Measurements from ENCODE around the gene HEPN1. TPM values are rescaled to one million over a fixed set of nuclear protein-coding genes. Genes with fewer than 3 reads are reported as not detected.

HEPN1 gene
- total RNA-seq, 2 donors from 2014 or later, result not detected

DNA sequence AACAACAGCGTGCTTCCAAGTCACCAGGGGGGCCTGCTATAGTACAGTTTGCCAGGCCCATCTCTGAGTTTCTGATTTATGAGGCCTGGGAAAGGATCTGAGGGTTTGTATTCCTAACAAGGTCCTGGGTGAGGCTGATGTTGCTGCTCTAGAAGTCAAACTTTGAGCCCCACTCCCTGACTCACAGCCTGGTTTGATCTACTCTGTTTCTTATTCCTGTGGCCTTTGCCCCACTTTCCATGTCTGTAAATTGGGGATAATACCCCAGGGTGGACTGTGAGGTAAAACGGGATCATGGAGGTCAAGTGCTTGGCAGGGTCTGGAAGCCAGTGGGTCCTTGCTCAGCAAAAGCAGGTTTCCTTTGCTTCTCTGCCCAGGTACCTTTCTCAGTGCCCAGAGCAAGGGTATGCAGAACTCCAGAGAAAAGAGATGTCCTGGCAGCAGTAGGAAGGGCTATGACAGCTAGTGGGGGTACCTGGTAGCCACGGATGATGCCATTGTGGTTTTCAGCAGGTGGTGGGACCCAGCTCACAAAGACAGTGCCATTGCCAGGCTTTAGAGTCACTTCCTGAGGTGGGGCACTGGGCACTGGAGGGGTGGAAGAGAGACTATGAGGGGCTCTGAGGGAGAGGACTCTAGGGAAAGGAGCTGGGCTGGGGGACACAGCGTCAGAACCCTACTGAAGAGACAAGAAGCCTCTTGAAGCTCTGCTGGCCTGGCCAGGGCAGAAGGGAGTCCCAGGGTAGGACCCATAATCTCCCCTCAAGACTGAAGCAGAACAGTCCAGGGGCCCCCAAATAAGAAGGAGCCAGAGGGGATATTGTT is 24.2 kb upstream of the HEPN1 start:
- Histone ChIP-seq H3K9ac (ENCODE audit: low read depth in 2 of 2, low read length in 2 of 2) (no peak overlapping the region), H3K36me3 (no peaks in the 10 kb centered on the region), H3K27ac (no peak overlapping the region), H3K4me1 (no peaks in the 10 kb centered on the region), H3K9me3 (no peaks in the 10 kb centered on the region), H3K27me3 (no peaks in the 10 kb centered on the region), H3K4me3 (no peak overlapping the region)
- TF ChIP-seq, protein P1, sequence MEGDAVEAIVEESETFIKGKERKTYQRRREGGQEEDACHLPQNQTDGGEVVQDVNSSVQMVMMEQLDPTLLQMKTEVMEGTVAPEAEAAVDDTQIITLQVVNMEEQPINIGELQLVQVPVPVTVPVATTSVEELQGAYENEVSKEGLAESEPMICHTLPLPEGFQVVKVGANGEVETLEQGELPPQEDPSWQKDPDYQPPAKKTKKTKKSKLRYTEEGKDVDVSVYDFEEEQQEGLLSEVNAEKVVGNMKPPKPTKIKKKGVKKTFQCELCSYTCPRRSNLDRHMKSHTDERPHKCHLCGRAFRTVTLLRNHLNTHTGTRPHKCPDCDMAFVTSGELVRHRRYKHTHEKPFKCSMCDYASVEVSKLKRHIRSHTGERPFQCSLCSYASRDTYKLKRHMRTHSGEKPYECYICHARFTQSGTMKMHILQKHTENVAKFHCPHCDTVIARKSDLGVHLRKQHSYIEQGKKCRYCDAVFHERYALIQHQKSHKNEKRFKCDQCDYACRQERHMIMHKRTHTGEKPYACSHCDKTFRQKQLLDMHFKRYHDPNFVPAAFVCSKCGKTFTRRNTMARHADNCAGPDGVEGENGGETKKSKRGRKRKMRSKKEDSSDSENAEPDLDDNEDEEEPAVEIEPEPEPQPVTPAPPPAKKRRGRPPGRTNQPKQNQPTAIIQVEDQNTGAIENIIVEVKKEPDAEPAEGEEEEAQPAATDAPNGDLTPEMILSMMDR (IDR thresholded peaks at IDR 0.05), result no peak
- intact Hi-C loops (cut with DNase I), result no loop called here
- no peak for DNase-seq

DNA sequence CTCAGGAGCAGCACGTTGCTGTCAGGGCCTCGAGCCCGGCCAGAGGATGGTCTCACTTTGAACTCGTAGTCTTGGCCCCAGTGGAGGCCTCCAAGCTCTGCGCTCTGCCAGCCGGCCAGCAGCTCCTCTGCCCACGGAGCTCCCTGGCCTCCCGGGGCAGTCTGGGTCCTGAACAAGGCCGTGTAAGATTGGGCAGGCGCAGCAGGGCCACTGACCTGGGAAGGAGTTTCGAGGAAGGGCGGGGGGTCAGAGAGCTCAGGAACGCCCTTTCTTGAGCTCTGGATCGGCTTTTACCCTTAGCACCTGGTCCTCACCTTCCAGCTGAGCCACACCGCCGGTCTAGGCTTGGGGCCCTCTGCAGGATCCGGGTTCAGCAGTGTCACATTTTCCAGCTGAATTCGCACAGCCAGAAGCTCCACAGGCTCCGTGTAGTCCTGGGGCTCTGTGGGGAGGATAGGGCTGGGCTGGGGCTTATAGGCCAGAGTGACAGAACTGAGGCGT is 23.5 kb upstream of the HEPN1 start:
- H3K9me3 ChIP-seq, result no peaks in the 10 kb centered on the region
- no peaks in the 10 kb centered on the region for H3K27me3 ChIP-seq
- DNase-seq, result no peak
- H3K36me3 ChIP-seq, result no peaks in the 10 kb centered on the region
- TF ChIP-seq, protein P1 (IDR thresholded peaks at IDR 0.05), result no peak
- no peak overlapping the region for H3K27ac ChIP-seq
- H3K4me3 ChIP-seq, result no peak overlapping the region
- no peak overlapping the region for H3K9ac ChIP-seq (ENCODE audit: low read depth in 2 of 2, low read length in 2 of 2)
- no peaks in the 10 kb centered on the region for H3K4me1 ChIP-seq
- intact Hi-C loops (cut with DNase I), result no loop called here

DNA sequence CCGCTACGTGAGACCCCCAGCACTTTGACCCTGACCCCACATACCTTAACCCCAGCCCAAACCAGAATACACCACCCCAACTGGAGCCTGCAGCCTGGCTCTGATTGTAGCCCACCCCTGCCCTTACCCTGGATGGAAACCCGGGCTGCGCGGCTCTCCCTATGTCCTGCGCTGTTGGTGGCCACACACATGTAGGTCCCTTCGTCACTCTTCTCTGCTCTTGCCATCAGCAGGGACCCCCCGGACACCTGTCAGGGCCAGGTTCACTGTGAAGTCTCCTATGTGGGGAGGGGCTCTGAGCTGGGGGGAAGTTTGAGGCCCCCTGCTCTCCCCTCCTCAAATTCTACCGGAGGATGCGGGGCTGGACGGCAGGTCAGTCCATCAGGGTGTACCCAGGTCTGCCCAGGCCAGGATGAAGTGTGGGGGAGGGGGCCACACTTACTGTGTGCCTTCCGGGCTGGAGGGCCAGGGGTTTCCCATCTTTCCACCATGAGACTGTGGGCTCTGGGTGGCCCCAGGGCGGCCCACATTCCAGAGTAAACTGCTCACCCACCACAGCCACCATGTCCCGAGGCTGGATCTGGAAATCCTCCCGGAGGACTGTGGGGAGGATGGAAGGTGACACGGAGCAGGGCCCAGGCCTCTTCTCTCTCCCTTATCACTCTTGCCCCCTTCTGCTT is 22.8 kb upstream of the HEPN1 start:
- Histone ChIP-seq H3K27ac (peak overlapping the region; percentile 12), H3K4me3 (no peak overlapping the region), H3K9me3 (no peaks in the 10 kb centered on the region), H3K9ac (ENCODE audit: low read depth in 2 of 2, low read length in 2 of 2) (no peak overlapping the region), H3K4me1 (no peaks in the 10 kb centered on the region), H3K36me3 (no peaks in the 10 kb centered on the region), H3K27me3 (no peaks in the 10 kb centered on the region)
- intact Hi-C loops (cut with DNase I), result no loop called here
- no peak for DNase-seq
- TF ChIP-seq, protein P1 (IDR thresholded peaks at IDR 0.05), result no peak

DNA sequence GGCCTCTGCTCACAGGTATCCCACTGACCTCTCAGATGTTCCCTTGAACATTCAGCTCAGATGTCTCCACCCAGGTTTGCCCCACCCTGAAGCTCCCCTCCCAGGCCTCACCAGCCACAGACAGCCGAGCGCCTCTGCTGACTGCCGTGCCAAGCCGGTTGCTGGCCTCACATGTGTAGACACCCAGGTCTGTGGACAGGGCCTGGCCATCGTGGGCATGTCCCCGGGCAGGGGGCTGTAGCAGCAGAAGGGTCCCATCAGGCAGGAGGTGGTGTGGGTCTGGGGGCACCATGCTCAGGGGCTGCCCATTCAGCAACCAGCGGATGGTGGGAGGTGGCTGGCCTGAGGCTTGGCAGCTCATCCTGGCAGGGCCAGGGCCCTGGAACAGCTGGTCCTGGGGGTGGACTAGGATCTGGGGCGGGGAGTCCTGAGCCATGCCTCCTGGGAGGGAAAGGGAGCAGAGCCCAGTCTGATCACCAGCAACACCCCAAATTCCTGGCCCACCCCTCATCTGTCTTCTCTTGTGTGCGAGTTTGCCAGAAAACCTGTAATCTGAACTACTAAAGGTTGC is 22.1 kb upstream of the HEPN1 start:
- no peaks in the 10 kb centered on the region for H3K27me3 ChIP-seq
- no peak overlapping the region for H3K4me3 ChIP-seq
- no peaks in the 10 kb centered on the region for H3K36me3 ChIP-seq
- no peaks in the 10 kb centered on the region for H3K9me3 ChIP-seq
- no peaks in the 10 kb centered on the region for H3K4me1 ChIP-seq
- TF ChIP-seq, protein P1 (IDR thresholded peaks at IDR 0.05), result no peak
- intact Hi-C loops (cut with DNase I), result no loop called here
- peak overlapping the region; percentile 12 for H3K27ac ChIP-seq
- H3K9ac ChIP-seq (ENCODE audit: low read depth in 2 of 2, low read length in 2 of 2), result peak overlapping the region in 1 of 2 donors; percentile 18
- peak; percentile 15 for DNase-seq

DNA sequence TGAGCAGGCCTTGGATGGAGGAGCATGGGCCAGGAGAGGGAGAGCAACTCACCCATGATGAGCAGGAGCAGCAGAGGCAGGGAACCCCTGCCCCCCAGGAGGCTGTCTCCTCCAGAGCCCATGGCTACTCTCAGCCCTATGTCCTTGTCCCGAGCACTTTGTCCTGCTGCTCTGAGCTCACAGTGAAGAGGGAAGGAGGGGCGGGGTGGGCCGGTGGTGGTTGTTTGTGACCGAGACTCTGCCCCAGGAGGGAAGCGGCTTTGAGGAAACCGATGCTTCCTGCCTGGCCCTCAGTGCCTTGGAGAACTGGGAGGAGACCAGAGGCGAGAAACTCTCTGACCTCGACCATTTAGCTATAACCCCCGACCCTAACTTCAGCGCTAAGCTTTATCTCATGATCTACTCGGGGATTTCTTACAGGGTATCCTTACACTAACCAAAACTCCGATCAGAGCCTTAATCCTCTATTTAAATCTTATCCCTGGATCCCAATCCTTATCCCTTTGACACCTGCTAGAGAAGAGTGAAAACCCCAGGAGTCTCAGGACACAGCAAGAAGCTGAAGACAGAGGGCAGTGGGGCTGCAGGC is 21.3 kb upstream of the HEPN1 start, which contains the start of gene ROBO4:
Gene ROBO4 (minus strand): TSS at position 192 of the 589 bp plus-strand sequence. CDS start 70 bp downstream, at position 122.
- no peaks in the 10 kb centered on the region for H3K27me3 ChIP-seq
- no peaks in the 10 kb centered on the region for H3K4me1 ChIP-seq
- no peaks in the 10 kb centered on the region for H3K9me3 ChIP-seq
- intact Hi-C loops (cut with DNase I), result no loop called here
- TF ChIP-seq, protein P1 (IDR thresholded peaks at IDR 0.05), result no peak
- H3K4me3 ChIP-seq, result no peak within 1 kb of the TSS
- no peaks in the 10 kb centered on the region for H3K36me3 ChIP-seq
- DNase-seq, result no peak
- H3K27ac ChIP-seq, result peak within 1 kb of the TSS; percentile 12
- peak within 1 kb of the TSS in 1 of 2 donors; percentile 18 for H3K9ac ChIP-seq (ENCODE audit: low read depth in 2 of 2, low read length in 2 of 2)
